ENCODE results near the gene ASTN2. TPM values are rescaled to one million over a fixed set of nuclear protein-coding genes. Genes with fewer than 3 reads are reported as not detected.
"Not testable (repeated sequence)": the region's sequence is repeated elsewhere in the genome, so short reads cannot be mapped to it uniquely, and the experiment has no call there.

ASTN2 gene
- total RNA-seq, 1 donor, result 5.6 TPM

GRCh38 chr9:116843863-116844620 is 570.8 kb downstream of the ASTN2 start:
- H3K4me3 ChIP-seq (ENCODE audit: low read depth, low read length), result no peak overlapping the region
- TF ChIP-seq, protein P1, sequence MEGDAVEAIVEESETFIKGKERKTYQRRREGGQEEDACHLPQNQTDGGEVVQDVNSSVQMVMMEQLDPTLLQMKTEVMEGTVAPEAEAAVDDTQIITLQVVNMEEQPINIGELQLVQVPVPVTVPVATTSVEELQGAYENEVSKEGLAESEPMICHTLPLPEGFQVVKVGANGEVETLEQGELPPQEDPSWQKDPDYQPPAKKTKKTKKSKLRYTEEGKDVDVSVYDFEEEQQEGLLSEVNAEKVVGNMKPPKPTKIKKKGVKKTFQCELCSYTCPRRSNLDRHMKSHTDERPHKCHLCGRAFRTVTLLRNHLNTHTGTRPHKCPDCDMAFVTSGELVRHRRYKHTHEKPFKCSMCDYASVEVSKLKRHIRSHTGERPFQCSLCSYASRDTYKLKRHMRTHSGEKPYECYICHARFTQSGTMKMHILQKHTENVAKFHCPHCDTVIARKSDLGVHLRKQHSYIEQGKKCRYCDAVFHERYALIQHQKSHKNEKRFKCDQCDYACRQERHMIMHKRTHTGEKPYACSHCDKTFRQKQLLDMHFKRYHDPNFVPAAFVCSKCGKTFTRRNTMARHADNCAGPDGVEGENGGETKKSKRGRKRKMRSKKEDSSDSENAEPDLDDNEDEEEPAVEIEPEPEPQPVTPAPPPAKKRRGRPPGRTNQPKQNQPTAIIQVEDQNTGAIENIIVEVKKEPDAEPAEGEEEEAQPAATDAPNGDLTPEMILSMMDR (IDR thresholded peaks at IDR 0.05; ENCODE audit: insufficient read depth, low read length), result no peak
- no peak for DNase-seq (ENCODE audit: low read depth)

DNA sequence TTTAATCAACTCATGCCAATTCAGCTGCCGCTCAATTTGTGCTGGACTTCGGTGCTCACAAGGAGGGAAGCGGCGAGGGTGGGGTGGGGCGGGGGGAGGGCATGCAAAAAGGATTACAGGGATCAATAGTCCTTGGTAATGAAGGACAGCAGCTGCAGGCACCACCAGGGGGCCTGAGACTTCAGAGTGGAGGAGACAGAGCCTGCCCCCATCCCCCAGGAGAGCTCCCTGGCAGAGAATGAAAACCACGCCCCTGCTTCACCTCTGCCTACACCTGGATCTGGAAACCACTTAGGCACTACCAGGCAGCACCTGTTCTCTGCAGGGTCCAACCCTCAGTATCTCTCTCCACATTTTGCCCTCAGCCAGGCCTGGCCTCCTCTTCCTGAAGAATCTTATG is 572.2 kb downstream of the ASTN2 start:
- H3K4me3 ChIP-seq (ENCODE audit: low read depth, low read length), result no peak overlapping the region
- no peak for DNase-seq (ENCODE audit: low read depth)
- TF ChIP-seq, protein P1 (IDR thresholded peaks at IDR 0.05; ENCODE audit: insufficient read depth, low read length), result no peak

GRCh38 chr9:116838468-116838867 is 576.4 kb downstream of the ASTN2 start:
- not testable (repeated sequence) for DNase-seq (ENCODE audit: low read depth); H3K4me3 ChIP-seq (ENCODE audit: low read depth, low read length)

GRCh38 chr9:116837018-116837989 is 577.6 kb downstream of the ASTN2 start:
- no peak overlapping the region for H3K4me3 ChIP-seq (ENCODE audit: low read depth, low read length)
- DNase-seq (ENCODE audit: low read depth), result no peak
- TF ChIP-seq, protein P1 (IDR thresholded peaks at IDR 0.05; ENCODE audit: insufficient read depth, low read length), result no peak

GRCh38 chr9:116830321-116830720 is 584.5 kb downstream of the ASTN2 start:
- H3K4me3 ChIP-seq (ENCODE audit: low read depth, low read length); DNase-seq (ENCODE audit: low read depth): not testable (repeated sequence)

- DNase-seq (ENCODE audit: low read depth), result no peak
- TF ChIP-seq, protein P1 (IDR thresholded peaks at IDR 0.05; ENCODE audit: insufficient read depth, low read length), result no peak
- H3K4me3 ChIP-seq (ENCODE audit: low read depth, low read length), result no peak overlapping the region
Observed at GRCh38 chr9:116821633-116822229, 593.1 kb downstream of the ASTN2 start.

- TF ChIP-seq, protein P1 (IDR thresholded peaks at IDR 0.05; ENCODE audit: insufficient read depth, low read length), result no peak
- H3K4me3 ChIP-seq (ENCODE audit: low read depth, low read length), result no peak overlapping the region
- no peak for DNase-seq (ENCODE audit: low read depth)
Observed at GRCh38 chr9:116819116-116819515, 595.7 kb downstream of the ASTN2 start.

Measured in fibroblast of the aortic adventitia (primary cell).